Cardiac muscle cell (in vitro differentiated cells and primary cell): ENCODE measurements around the gene HNRNPLL. TPM values are rescaled to one million over a fixed set of nuclear protein-coding genes. Genes with fewer than 3 reads are reported as not detected.
A peak's percentile ranks its signal among the peaks of the same experiment; 100 is the strongest.

Experiments used
- DNase-seq, 2 donors: peaks; one replicate each; pipeline versions ENCODE4 v3.0.0 to v3.0.0-alpha.2; 2010 to 2017; ENCODE audit warnings: low read depth in 1 of 2, low spot score in 1 of 2
- H3K27ac ChIP-seq: fragments of 200-600 bp; sonication (generic); 2 replicates; pipeline ENCODE4 v1.5.1; 2016
- H3K27me3 ChIP-seq: fragments of 200-600 bp; sonication (generic); 2 replicates; pipeline ENCODE4 v1.6.0; 2016; ENCODE audit warnings: control low read depth
- H3K36me3 ChIP-seq: fragments of 200-600 bp; sonication (generic); 2 replicates; pipeline ENCODE4 v1.5.1; 2016; ENCODE audit warnings: control low read depth
- H3K4me1 ChIP-seq: fragments of 200-600 bp; sonication (generic); 2 replicates; pipeline ENCODE4 v1.8.1; 2017; ENCODE audit warnings: low read depth, mild to moderate bottlenecking, mixed run types
- H3K4me3 ChIP-seq: fragments of 200-600 bp; sonication (generic); 2 replicates; pipeline ENCODE4 v1.5.1; 2016; ENCODE audit warnings: mild to moderate bottlenecking
- H3K9me3 ChIP-seq: fragments of 200-600 bp; sonication (generic); 2 replicates; pipeline ENCODE4 v1.5.1; 2017; ENCODE audit warnings: low read depth, mild to moderate bottlenecking, control low read depth
- CTCF ChIP-seq: IDR thresholded peaks from 2 replicates; pipeline ENCODE4 v1.5.1; 2012; ENCODE audit warnings: low read depth, mild to moderate bottlenecking, low read length
- polyA plus RNA-seq: library from polyadenylated mRNA; unstranded; fragments of >200 nt; fragmentation: Nextera tagmentation; extraction: Ambion mirVana; gene quantifications from 2 replicates; pipeline ENCODE4 v1.2.1, GENCODE V29; 2016
- total RNA-seq: library from RNA; depleted of rRNA; stranded (reverse); fragments of >200 nt; gene quantifications from 2 replicates; pipeline ENCODE4 v1.2.3, GENCODE V29; 2016

HNRNPLL gene
- total and polyA plus RNA-seq, 2 experiments from 2014 or later, result 65.4 to 76.2 TPM

- TF ChIP-seq CTCF, result no peak
- H3K36me3 ChIP-seq, result no peaks in the 10 kb centered on the region
- no peaks in the 10 kb centered on the region for H3K27me3 ChIP-seq
- peak in 1 of 2 donors; percentile 15 for DNase-seq
- H3K27ac ChIP-seq, result no peak overlapping the region
- no peak overlapping the region for H3K4me3 ChIP-seq
- H3K9me3 ChIP-seq, result no peaks in the 10 kb centered on the region
- no peaks in the 10 kb centered on the region for H3K4me1 ChIP-seq
These were observed 19.5 kb upstream of the HNRNPLL start for GRCh38 chr2:38622210-38622609.

GRCh38 chr2:38621018-38621417, 18.3 kb upstream of the HNRNPLL start:
- no peak overlapping the region for H3K4me3 ChIP-seq
- H3K4me1 ChIP-seq, result no peaks in the 10 kb centered on the region
- no peaks in the 10 kb centered on the region for H3K9me3 ChIP-seq
- no peak for DNase-seq
- no peak overlapping the region for H3K27ac ChIP-seq
- no peaks in the 10 kb centered on the region for H3K27me3 ChIP-seq
- no peaks in the 10 kb centered on the region for H3K36me3 ChIP-seq
- TF ChIP-seq CTCF, result no peak

GRCh38 chr2:38620282-38620977, 17.7 kb upstream of the HNRNPLL start:
- TF ChIP-seq CTCF, result no peak
- no peaks in the 10 kb centered on the region for H3K9me3 ChIP-seq
- H3K36me3 ChIP-seq, result no peaks in the 10 kb centered on the region
- peak in 1 of 2 donors; percentile 52 for DNase-seq
- no peak overlapping the region for H3K4me3 ChIP-seq
- H3K4me1 ChIP-seq, result no peaks in the 10 kb centered on the region
- no peaks in the 10 kb centered on the region for H3K27me3 ChIP-seq
- H3K27ac ChIP-seq, result no peak overlapping the region

- H3K27ac ChIP-seq, result no peak overlapping the region
These were observed 16.9 kb upstream of the HNRNPLL start for GRCh38 chr2:38619458-38620164.

GRCh38 chr2:38617301-38617700, 14.6 kb upstream of the HNRNPLL start:
- no peak overlapping the region for H3K4me3 ChIP-seq
- no peaks in the 10 kb centered on the region for H3K9me3 ChIP-seq
- H3K36me3 ChIP-seq, result no peaks in the 10 kb centered on the region
- DNase-seq, result no peak
- H3K27ac ChIP-seq, result no peak overlapping the region
- TF ChIP-seq CTCF, result no peak
- no peaks in the 10 kb centered on the region for H3K27me3 ChIP-seq
- H3K4me1 ChIP-seq, result no peaks in the 10 kb centered on the region

More at GRCh38 chr2:38619458-38620164, 16.9 kb upstream of the HNRNPLL start:
- H3K9me3 ChIP-seq, result no peaks in the 10 kb centered on the region
- H3K27me3 ChIP-seq, result no peaks in the 10 kb centered on the region
- no peak overlapping the region for H3K4me3 ChIP-seq
- H3K4me1 ChIP-seq, result no peaks in the 10 kb centered on the region
- DNase-seq, result peak in 1 of 2 donors; percentile 25
- TF ChIP-seq CTCF, result no peak
- H3K36me3 ChIP-seq, result no peaks in the 10 kb centered on the region
